Esophagus squamous epithelium (tissue), 4 donors: Measurements from ENCODE around the gene MYO1D.

Experiments
- CTCF ChIP-seq, 6 experiments: fragments of 450-650 bp in 4 of 6; fragments of 200-600 bp in 2 of 6; sonication (generic) in 2 of 6; IDR thresholded peaks; one replicate each; pipeline ENCODE4 v1.5.1; 2016 to 2019; ENCODE audit warnings: antibody characterized with exemption in 6 of 6, mild to moderate bottlenecking in 4 of 6, moderate library complexity in 4 of 6
- POLR2A ChIP-seq, 4 donors: fragments of 450-650 bp; IDR thresholded peaks; one replicate each; pipeline ENCODE4 v1.6.1; 2017; ENCODE audit warnings: antibody characterized with exemption in 4 of 4, mild to moderate bottlenecking in 4 of 4, moderate library complexity in 3 of 4

GRCh38 chr17:32772453-32773025, 104.4 kb downstream of the MYO1D start:
- TF ChIP-seq CTCF (IDR thresholded peaks at IDR 0.05) = no peak
- TF ChIP-seq POLR2A (IDR thresholded peaks at IDR 0.05) = no peak
